Measurements from ENCODE around the gene DLK1. TPM values are rescaled to one million over a fixed set of nuclear protein-coding genes. Genes with fewer than 3 reads are reported as not detected.

The DLK1 gene
- total RNA-seq (10 to 100 TPM in 3 of 10 donors, 1 to 10 TPM in 7; 1.3 to 35.0 (median 7.4) TPM), polyA plus RNA-seq (1 to 10 TPM; 3.2 to 7.8 TPM)
- long read RNA-seq, donor 1, full-length matches to known transcripts: 14 of 17 reads
- long read RNA-seq, donor 1, partial matches to known transcripts: 2 of 17 reads
- long read RNA-seq, donor 1, other reads (novel, unspliced or antisense): 1 of 17 reads
- long read RNA-seq, donor 2, full-length matches to known transcripts: 32 of 47 reads
- long read RNA-seq, donor 2, partial matches to known transcripts: 15 of 47 reads
- long read RNA-seq, donor 2, other reads (novel, unspliced or antisense): 0 of 47 reads
- long read RNA-seq, donor 3, full-length matches to known transcripts: 162 of 167 reads
- long read RNA-seq, donor 3, partial matches to known transcripts: 2 of 167 reads
- long read RNA-seq, donor 3, other reads (novel, unspliced or antisense): 3 of 167 reads

DNA sequence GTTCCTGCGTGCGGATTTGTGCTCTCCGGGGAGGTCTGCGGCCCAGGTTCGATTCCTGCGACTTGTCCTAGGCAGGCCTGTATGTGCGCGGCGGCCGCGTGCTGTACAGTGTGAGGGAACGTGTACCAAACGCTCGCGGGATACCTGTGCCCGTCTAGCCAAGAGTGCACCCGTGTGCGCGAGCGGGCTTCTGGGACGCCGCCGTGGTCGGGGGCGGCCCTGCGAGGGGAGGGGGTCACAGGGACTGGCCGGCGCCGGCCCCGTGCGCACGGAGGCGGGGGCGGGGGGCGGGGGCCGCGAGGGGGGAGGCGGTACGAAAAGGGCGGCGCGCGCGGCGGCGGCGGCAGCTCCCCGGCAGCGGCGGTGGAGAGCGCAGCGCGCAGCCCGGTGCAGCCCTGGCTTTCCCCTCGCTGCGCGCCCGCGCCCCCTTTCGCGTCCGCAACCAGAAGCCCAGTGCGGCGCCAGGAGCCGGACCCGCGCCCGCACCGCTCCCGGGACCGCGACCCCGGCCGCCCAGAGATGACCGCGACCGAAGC lies at the start of gene DLK1:
DLK1 (plus strand) TSS at position 343 of the 536 bp plus-strand sequence; CDS start at position 520, 177 bp downstream.
- Histone ChIP-seq H3K36me3 (no peaks in the 10 kb centered on the region), H3K27ac (no peak within 1 kb of the TSS), H3K4me1 (no peaks in the 10 kb centered on the region), H3K9me3 (no peaks in the 10 kb centered on the region), H3K27me3 (peaks cover 15 to 98% (median 92%) of the 10 kb centered on the region in 7 donors), H3K4me3 (peak within 1 kb of the TSS in 1 of 10 donors; percentile 11)
- ATAC-seq: peak in 1 of 8 donors; percentile 20
- intact Hi-C loops (cut with DNase I): loop anchor here in 1 of 10 donors (10.0 kb wide), 1 partner anchor 508 kb away; no protein-coding TSS in a partner anchor
- TF ChIP-seq CTCF (IDR thresholded peaks at IDR 0.05): no peak
- no peak for DNase-seq
- WGBS, 2 donors: 2 to 3% methylated on average over 45 to 77 of the region's 77 CpGs

DNA sequence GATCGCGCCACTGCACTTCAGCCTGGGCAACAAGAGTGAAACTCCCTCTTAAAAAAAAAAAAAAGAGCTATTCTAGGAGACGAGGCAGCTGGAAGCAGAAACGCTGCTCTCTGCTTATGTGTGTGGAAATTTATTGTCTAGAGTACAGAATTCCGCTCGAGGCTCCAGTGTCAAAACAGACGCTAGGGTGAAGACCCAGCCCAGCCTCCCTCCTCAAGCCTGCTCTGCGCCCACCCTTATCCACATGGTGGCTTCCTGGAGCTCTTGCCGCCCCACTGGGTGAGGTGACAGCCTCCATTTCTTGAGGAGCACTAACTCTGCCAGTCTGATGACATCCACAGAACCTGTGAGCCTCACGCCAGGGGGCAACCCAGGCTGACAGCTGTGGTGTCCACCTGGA lies 49.5 kb upstream of the DLK1 start:
- peaks cover 0 to 5% (median 0%) of the 10 kb centered on the region in 11 donors for H3K9me3 ChIP-seq
- DNase-seq (no peak), ATAC-seq (peak in 5 of 8 donors; percentile 10 to 32 (median 25))
- peak overlapping the region; percentile 35 to 85 (median 83) for H3K27ac ChIP-seq
- no peaks in the 10 kb centered on the region for H3K36me3 ChIP-seq
- WGBS, 2 donors: 49 to 68% methylated on average over 10 of the region's 10 CpGs
- peaks cover 0 to 41% (median 22%) of the 10 kb centered on the region in 7 donors for H3K27me3 ChIP-seq
- intact Hi-C loops (cut with DNase I): no loop called here
- peaks cover 20 to 56% (median 51%) of the 10 kb centered on the region in 9 donors for H3K4me1 ChIP-seq
- H3K4me3 ChIP-seq: no peak overlapping the region
- no peak for TF ChIP-seq CTCF (IDR thresholded peaks at IDR 0.05)

DNA sequence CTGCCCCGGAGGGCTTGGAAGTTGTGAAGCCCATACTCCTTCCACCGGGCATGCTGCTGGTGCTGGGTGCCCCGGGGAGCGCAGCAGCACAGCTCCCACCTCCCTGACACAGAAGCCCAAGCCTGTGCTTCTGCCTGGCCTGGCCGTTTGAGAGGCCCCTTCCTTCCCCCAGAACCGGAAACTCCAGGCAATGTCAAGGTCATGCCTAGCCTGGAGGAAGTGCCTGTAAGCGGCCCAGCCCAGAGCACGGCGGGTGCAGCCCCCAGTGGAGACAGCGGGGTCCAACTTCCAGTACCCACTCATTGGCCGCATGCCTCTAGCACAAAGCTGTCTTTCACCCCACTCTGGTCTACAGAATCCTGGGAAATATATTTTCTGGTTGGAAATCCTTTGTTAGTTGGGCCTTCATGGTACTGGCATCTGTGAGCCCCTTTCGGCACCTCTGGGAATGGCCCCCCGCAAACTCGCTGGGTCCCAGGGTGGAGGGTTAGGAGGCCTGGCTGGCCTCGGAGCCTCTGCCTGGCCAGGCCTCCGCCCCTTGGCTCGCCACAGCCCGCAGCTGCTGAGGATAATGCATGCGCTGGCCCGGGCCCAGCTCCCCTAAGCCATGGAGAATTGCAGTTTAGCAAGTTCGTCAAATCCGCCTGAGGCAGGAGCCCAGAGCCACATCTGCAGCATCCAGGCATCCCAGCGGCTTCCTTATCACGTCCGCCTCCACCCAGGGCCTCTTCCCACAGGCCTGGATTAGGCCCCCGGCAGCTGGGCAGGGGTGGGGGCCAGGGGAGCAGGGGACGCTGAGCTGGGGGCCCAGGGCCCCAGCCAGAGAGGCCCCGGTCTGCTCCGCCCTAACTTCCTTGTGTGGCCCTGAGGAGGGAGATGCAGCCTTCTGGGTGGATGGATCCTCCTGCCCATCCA lies 48.9 kb upstream of the DLK1 start:
- Histone ChIP-seq H3K27me3 (peaks cover 0 to 40% (median 15%) of the 10 kb centered on the region in 7 donors), H3K4me3 (no peak overlapping the region), H3K27ac (peak overlapping the region; percentile 49 to 85 (median 83)), H3K9me3 (peaks cover 0 to 5% (median 0%) of the 10 kb centered on the region in 11 donors), H3K36me3 (no peaks in the 10 kb centered on the region), H3K4me1 (peaks cover 20 to 56% (median 51%) of the 10 kb centered on the region in 9 donors)
- DNase-seq (peak; percentile 78 to 79), ATAC-seq (peak; percentile 70 to 78 (median 72))
- TF ChIP-seq CTCF (IDR thresholded peaks at IDR 0.05): no peak
- intact Hi-C loops (cut with DNase I): no loop called here
- WGBS, 2 donors: 29 to 39% methylated on average over 29 of the region's 29 CpGs

GRCh38 chr14:100678469-100678828 lies 48.2 kb upstream of the DLK1 start:
- intact Hi-C loops (cut with DNase I): no loop called here
- ATAC-seq: peak; percentile 21 to 62 (median 32)
- peak overlapping the region; percentile 49 to 85 (median 83) for H3K27ac ChIP-seq

More at GRCh38 chr14:100678469-100678828, 48.2 kb upstream of the DLK1 start:
- H3K9me3 ChIP-seq: peaks cover 0 to 5% (median 0%) of the 10 kb centered on the region in 11 donors
- DNase-seq: peak; percentile 55 to 64
- peaks cover 0 to 33% (median 12%) of the 10 kb centered on the region in 7 donors for H3K27me3 ChIP-seq
- H3K36me3 ChIP-seq: no peaks in the 10 kb centered on the region
- H3K4me1 ChIP-seq: peaks cover 20 to 56% (median 51%) of the 10 kb centered on the region in 9 donors
- TF ChIP-seq CTCF (IDR thresholded peaks at IDR 0.05): no peak
- no peak overlapping the region for H3K4me3 ChIP-seq
- WGBS, 2 donors: 43 to 66% methylated on average over 7 of the region's 7 CpGs
